Stimulated activated CD8-positive, alpha-beta memory T cell treated with anti-CD3 and anti-CD28 coated beads, Interleukin-12 subunit alpha, Interleukin-12 subunit beta, amount 100 ng/mL, for 24 hours (primary cell): ENCODE results near the gene FUNDC2.
A peak's percentile ranks its signal among the peaks of the same experiment; 100 is the strongest.

Source experiments
- DNase-seq: peaks from one replicate; pipeline ENCODE4 v3.0.0-alpha.2; 2020; ENCODE audit errors: extremely low read depth

FUNDC2 gene

GRCh38 chrX:155069414-155069813 is 42.8 kb downstream of the FUNDC2 start:
- no peak for DNase-seq

GRCh38 chrX:155070038-155070437 is 43.4 kb downstream of the FUNDC2 start:
- no peak for DNase-seq

GRCh38 chrX:155070663-155070974 is 44.0 kb downstream of the FUNDC2 start:
- DNase-seq = no peak

- peak; percentile 47 for DNase-seq
Measured at GRCh38 chrX:155070975-155071693, 44.5 kb downstream of the FUNDC2 start, which contains the start of the genes BRCC3, CMC4 and MTCP1. BRCC3 (plus strand) TSS chrX:155071508; CDS start chrX:155071528, 20 bp downstream. CMC4 (minus strand) TSS chrX:155071136; CDS start chrX:155064023, 7,113 bp downstream. MTCP1 (minus strand) TSS chrX:155071136; CDS start chrX:155066010, 5,126 bp downstream.

- DNase-seq = no peak
Measured at GRCh38 chrX:155071694-155072280, 45.1 kb downstream of the FUNDC2 start.

- DNase-seq = no peak
Measured at GRCh38 chrX:155086202-155086840, 59.7 kb downstream of the FUNDC2 start.

GRCh38 chrX:155086961-155087735 is 60.5 kb downstream of the FUNDC2 start:
- DNase-seq = no peak

GRCh38 chrX:155094468-155095061 is 67.9 kb downstream of the FUNDC2 start:
- DNase-seq = no peak

- DNase-seq = no peak
Measured at GRCh38 chrX:155105919-155106318, 79.3 kb downstream of the FUNDC2 start.

GRCh38 chrX:155108427-155108826 is 81.8 kb downstream of the FUNDC2 start:
- DNase-seq = no peak
